ENCODE data around the gene A2M. TPM values are rescaled to one million over a fixed set of nuclear protein-coding genes. Genes with fewer than 3 reads are reported as not detected.

Gene A2M
- total RNA-seq, 4 donors from 2014 or later, result 14.7 to 467 (median 92.4) TPM

- H3K36me3 ChIP-seq, result peaks cover 0 to 82% (median 0%) of the 10 kb centered on the region in 3 donors
- intact Hi-C loops (cut with DNase I), result no loop called here
Measured at GRCh38 chr12:9104767-9105423, 10.8 kb downstream of the A2M start.

GRCh38 chr12:9104087-9104486, 11.6 kb downstream of the A2M start:
- Histone ChIP-seq H3K9me3 (no peaks in the 10 kb centered on the region), H3K4me3 (no peak overlapping the region), H3K36me3 (peaks cover 0 to 82% (median 0%) of the 10 kb centered on the region in 3 donors), H3K27ac (no peak overlapping the region), H3K4me1 (no peaks in the 10 kb centered on the region), H3K27me3 (no peaks in the 10 kb centered on the region)
- 54 to 65% methylated on average over 4 of the region's 4 CpGs for WGBS, 2 donors
- no peak for DNase-seq
- no peak for TF ChIP-seq POLR2A (IDR thresholded peaks at IDR 0.05)
- no peak for TF ChIP-seq CTCF (IDR thresholded peaks at IDR 0.05)
- intact Hi-C loops (cut with DNase I), result no loop called here

More at GRCh38 chr12:9104767-9105423, 10.8 kb downstream of the A2M start:
- H3K27me3 ChIP-seq, result no peaks in the 10 kb centered on the region
- no peaks in the 10 kb centered on the region for H3K4me1 ChIP-seq
- H3K27ac ChIP-seq, result no peak overlapping the region
- no peak for DNase-seq
- H3K4me3 ChIP-seq, result no peak overlapping the region
- no peaks in the 10 kb centered on the region for H3K9me3 ChIP-seq
- TF ChIP-seq CTCF (IDR thresholded peaks at IDR 0.05) (no peak), POLR2A (IDR thresholded peaks at IDR 0.05) (no peak)

GRCh38 chr12:9103050-9103849, 12.5 kb downstream of the A2M start:
- H3K27ac ChIP-seq, result no peak overlapping the region
- peaks cover 0 to 82% (median 0%) of the 10 kb centered on the region in 3 donors for H3K36me3 ChIP-seq
- no peaks in the 10 kb centered on the region for H3K9me3 ChIP-seq
- TF ChIP-seq POLR2A (IDR thresholded peaks at IDR 0.05) (no peak), CTCF (IDR thresholded peaks at IDR 0.05) (no peak)
- H3K4me3 ChIP-seq, result no peak overlapping the region
- H3K27me3 ChIP-seq, result no peaks in the 10 kb centered on the region
- DNase-seq, result no peak
- intact Hi-C loops (cut with DNase I), result no loop called here
- WGBS, 2 donors, result 60 to 66% methylated on average over 4 of the region's 4 CpGs
- no peaks in the 10 kb centered on the region for H3K4me1 ChIP-seq

- Histone ChIP-seq H3K36me3 (peaks cover 0 to 80% (median 0%) of the 10 kb centered on the region in 3 donors), H3K9me3 (no peaks in the 10 kb centered on the region), H3K4me1 (no peaks in the 10 kb centered on the region), H3K27ac (no peak overlapping the region), H3K27me3 (no peaks in the 10 kb centered on the region), H3K4me3 (no peak overlapping the region)
- intact Hi-C loops (cut with DNase I), result no loop called here
- no peak for DNase-seq
- TF ChIP-seq CTCF (IDR thresholded peaks at IDR 0.05), result no peak
- no peak for TF ChIP-seq POLR2A (IDR thresholded peaks at IDR 0.05)
- WGBS, 2 donors, result 64 to 79% methylated on average over 8 of the region's 8 CpGs
Measured at GRCh38 chr12:9101018-9101687, 14.6 kb downstream of the A2M start.
